ENCODE data around the gene GCSAML.

- TF ChIP-seq, protein P1, sequence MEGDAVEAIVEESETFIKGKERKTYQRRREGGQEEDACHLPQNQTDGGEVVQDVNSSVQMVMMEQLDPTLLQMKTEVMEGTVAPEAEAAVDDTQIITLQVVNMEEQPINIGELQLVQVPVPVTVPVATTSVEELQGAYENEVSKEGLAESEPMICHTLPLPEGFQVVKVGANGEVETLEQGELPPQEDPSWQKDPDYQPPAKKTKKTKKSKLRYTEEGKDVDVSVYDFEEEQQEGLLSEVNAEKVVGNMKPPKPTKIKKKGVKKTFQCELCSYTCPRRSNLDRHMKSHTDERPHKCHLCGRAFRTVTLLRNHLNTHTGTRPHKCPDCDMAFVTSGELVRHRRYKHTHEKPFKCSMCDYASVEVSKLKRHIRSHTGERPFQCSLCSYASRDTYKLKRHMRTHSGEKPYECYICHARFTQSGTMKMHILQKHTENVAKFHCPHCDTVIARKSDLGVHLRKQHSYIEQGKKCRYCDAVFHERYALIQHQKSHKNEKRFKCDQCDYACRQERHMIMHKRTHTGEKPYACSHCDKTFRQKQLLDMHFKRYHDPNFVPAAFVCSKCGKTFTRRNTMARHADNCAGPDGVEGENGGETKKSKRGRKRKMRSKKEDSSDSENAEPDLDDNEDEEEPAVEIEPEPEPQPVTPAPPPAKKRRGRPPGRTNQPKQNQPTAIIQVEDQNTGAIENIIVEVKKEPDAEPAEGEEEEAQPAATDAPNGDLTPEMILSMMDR (IDR thresholded peaks at IDR 0.05) = no peak
- no peak for TF ChIP-seq POLR2A (IDR thresholded peaks at IDR 0.05)
- no peak for TF ChIP-seq EP300 (IDR thresholded peaks at IDR 0.05)
- no peak for TF ChIP-seq POLR2AphosphoS5 (IDR thresholded peaks at IDR 0.05)
Observed at GRCh38 chr1:247557926-247558674, 9.2 kb downstream of the GCSAML start.

All from upper lobe of left lung (tissue), 4 donors.